VCaP (cell line): ENCODE data around the gene MCL1.

ENCODE experiments used
- H3K27ac ChIP-seq: fragments of 450-650 bp; 2 replicates; pipeline ENCODE4 v1.5.1; 2017
- CTCF ChIP-seq: fragments of 450-650 bp; conservative IDR thresholded peaks from 2 replicates; pipeline ENCODE4 v1.5.1; 2017; ENCODE audit warnings: mild to moderate bottlenecking, moderate library complexity

MCL1 gene

GRCh38 chr1:150532860-150533259 is 46.5 kb downstream of the MCL1 start:
- peak; percentile 46 for TF ChIP-seq CTCF
- no peak overlapping the region for H3K27ac ChIP-seq

GRCh38 chr1:150530491-150531159 is 48.8 kb downstream of the MCL1 start:
- no peak for TF ChIP-seq CTCF
- H3K27ac ChIP-seq = no peak overlapping the region

GRCh38 chr1:150529017-150529416 is 50.4 kb downstream of the MCL1 start:
- no peak overlapping the region for H3K27ac ChIP-seq

GRCh38 chr1:150528196-150528595 is 51.2 kb downstream of the MCL1 start:
- no peak for TF ChIP-seq CTCF

More at GRCh38 chr1:150529017-150529416, 50.4 kb downstream of the MCL1 start:
- TF ChIP-seq CTCF = no peak

GRCh38 chr1:150525348-150525747 is 54.1 kb downstream of the MCL1 start:
- no peak overlapping the region for H3K27ac ChIP-seq
- no peak for TF ChIP-seq CTCF

More at GRCh38 chr1:150528196-150528595, 51.2 kb downstream of the MCL1 start:
- no peak overlapping the region for H3K27ac ChIP-seq
